Keratinocyte (primary cell): ENCODE data around the gene SND1. TPM values are rescaled to one million over a fixed set of nuclear protein-coding genes. Genes with fewer than 3 reads are reported as not detected.

Experiments
- DNase-seq: peaks from one replicate; pipeline ENCODE4 v3.0.0-alpha.2; 2011; ENCODE audit warnings: low read depth, missing footprints, low spot score
- FAIRE-seq: peaks from 2 replicates; lab custom pipeline; 2011; peaks lifted over from hg19 to GRCh38; lab: Jason Lieb, UNC
- H2AFZ ChIP-seq: 2 replicates; pipeline ENCODE4 v1.6.0; 2012; ENCODE audit warnings: low read length, control low read depth, inconsistent platforms; ENCODE audit not compliant: control insufficient read depth
- H3K27ac ChIP-seq: 2 replicates; pipeline ENCODE4 v1.5.1; 2011; ENCODE audit warnings: low read length; ENCODE audit not compliant: control insufficient read depth, insufficient read depth
- H3K27me3 ChIP-seq: 3 replicates; pipeline ENCODE4 v1.6.0; 2011; ENCODE audit warnings: low read length; ENCODE audit not compliant: control insufficient read depth, insufficient read depth; ENCODE audit errors: extremely low read depth
- H3K36me3 ChIP-seq, 2 experiments: 2 replicates in 1 of 2; 3 replicates in 1 of 2; pipeline ENCODE4 v1.5.1; 2011; ENCODE audit warnings: low read length in 2 of 2, mild to moderate bottlenecking in 1 of 2; ENCODE audit not compliant: control insufficient read depth in 2 of 2, insufficient read depth in 2 of 2; ENCODE audit errors: extremely low read depth in 1 of 2
- H3K4me1 ChIP-seq: 3 replicates; pipeline ENCODE4 v1.5.1; 2011; ENCODE audit warnings: low read length; ENCODE audit not compliant: control insufficient read depth, insufficient read depth; ENCODE audit errors: extremely low read depth
- H3K4me2 ChIP-seq: 3 replicates; pipeline ENCODE4 v1.6.0; 2011; ENCODE audit warnings: low read depth, low read length; ENCODE audit not compliant: control insufficient read depth, insufficient read depth; ENCODE audit errors: extremely low read depth
- H3K4me3 ChIP-seq, 3 experiments: fragments of 200-600 bp in 1 of 3; sonication (generic) in 1 of 3; 2 replicates in 2 of 3; 3 replicates in 1 of 3; pipeline ENCODE4 v1.5.1; 2011 to 2016; ENCODE audit warnings: low read length in 3 of 3, mild to moderate bottlenecking in 3 of 3, control low read depth in 2 of 3, inconsistent platforms in 1 of 3, low read depth in 1 of 3, mixed read lengths in 1 of 3, mixed run types in 1 of 3, moderate library complexity in 1 of 3; ENCODE audit not compliant: control insufficient read depth in 2 of 3, insufficient read depth in 2 of 3; ENCODE audit errors: extremely low read depth in 1 of 3
- H3K79me2 ChIP-seq: 2 replicates; pipeline ENCODE4 v1.6.0; 2012; ENCODE audit warnings: low read length; ENCODE audit not compliant: control insufficient read depth, insufficient read depth
- H3K9ac ChIP-seq: 3 replicates; pipeline ENCODE4 v1.6.0; 2011; ENCODE audit warnings: low read length; ENCODE audit not compliant: control insufficient read depth, insufficient read depth; ENCODE audit errors: extremely low read depth
- H3K9me1 ChIP-seq: 3 replicates; pipeline ENCODE4 v1.6.0; 2011; ENCODE audit warnings: low read length; ENCODE audit not compliant: control insufficient read depth, insufficient read depth; ENCODE audit errors: extremely low read depth
- H3K9me3 ChIP-seq: 2 replicates; pipeline ENCODE4 v1.5.1; 2012; ENCODE audit warnings: low read depth, low read length; ENCODE audit not compliant: control insufficient read depth
- H4K20me1 ChIP-seq: 3 replicates; pipeline ENCODE4 v1.6.0; 2011; ENCODE audit warnings: low read length; ENCODE audit not compliant: control insufficient read depth, insufficient read depth; ENCODE audit errors: extremely low read depth
- EZH2 ChIP-seq: IDR thresholded peaks from one replicate; pipeline ENCODE4 v1.6.1; 2012; ENCODE audit warnings: inconsistent platforms, mild to moderate bottlenecking, low read length, moderate library complexity
- dilution Hi-C: fragments of 300-500 bp; cut with MboI; formaldehyde crosslinking; loops from one replicate; pipeline ENCODE4 v1.7.0; 2020; ENCODE audit warnings: low sequenced_read_pairs; ENCODE audit not compliant: extremely low pct_ligation_motif_present
- polyA plus RNA-seq, 5 experiments: library from polyadenylated mRNA; depleted of rRNA in 3 of 5; stranded (reverse) in 3 of 5; stranded (forward) in 1 of 5; unstranded in 1 of 5; fragments of >200 nt; gene quantifications; 1 replicate in 1 of 5; 2 replicates in 3 of 5; 3 replicates in 1 of 5; pipeline versions ENCODE4 v1.2.1 to v1.2.3, GENCODE V29; 2011 to 2012; ENCODE audit warnings: missing spikeins in 2 of 5, low read depth in 1 of 5, low replicate concordance in 1 of 5
- TF ChIP-seq, protein P1 (sequence below), 3 experiments: IDR thresholded peaks in 1 of 3; conservative IDR thresholded peaks in 1 of 3; optimal IDR thresholded peaks in 1 of 3; 2 replicates in 2 of 3; 3 replicates in 1 of 3; pipeline versions ENCODE3 to v1.5.1; 2011; ENCODE audit warnings: low read length in 3 of 3, mild to moderate bottlenecking in 3 of 3, moderate library complexity in 2 of 3, control low read depth in 1 of 3, inconsistent platforms in 1 of 3; ENCODE audit not compliant: insufficient read depth in 2 of 3; ENCODE audit errors: extremely low read depth in 1 of 3

The SND1 gene
- polyA plus RNA-seq, 1 donor (not counting 4 experiments of a cell fraction or from before 2014, with no cell fraction given): 140 TPM

- FAIRE-seq: no peak
Observed at GRCh38 chr7:127888411-127888810, 236.4 kb downstream of the SND1 start.

GRCh38 chr7:127888825-127889224, 236.8 kb downstream of the SND1 start:
- Histone ChIP-seq H3K9me1 (peaks cover 3% of the 10 kb centered on the region), H3K36me3 (peaks cover 10 to 17% of the 10 kb centered on the region in 2 experiments), H3K27ac (no peak overlapping the region), H3K4me2 (no peak overlapping the region), H2AFZ (no peak overlapping the region), H4K20me1 (peaks cover 15% of the 10 kb centered on the region), H3K79me2 (peaks cover 17% of the 10 kb centered on the region), H3K9me3 (no peaks in the 10 kb centered on the region), H3K4me3 (no peak overlapping the region), H3K9ac (no peak overlapping the region), H3K4me1 (peaks cover 26% of the 10 kb centered on the region), H3K27me3 (no peaks in the 10 kb centered on the region)
- TF ChIP-seq EZH2: no peak
- TF ChIP-seq, protein P1, sequence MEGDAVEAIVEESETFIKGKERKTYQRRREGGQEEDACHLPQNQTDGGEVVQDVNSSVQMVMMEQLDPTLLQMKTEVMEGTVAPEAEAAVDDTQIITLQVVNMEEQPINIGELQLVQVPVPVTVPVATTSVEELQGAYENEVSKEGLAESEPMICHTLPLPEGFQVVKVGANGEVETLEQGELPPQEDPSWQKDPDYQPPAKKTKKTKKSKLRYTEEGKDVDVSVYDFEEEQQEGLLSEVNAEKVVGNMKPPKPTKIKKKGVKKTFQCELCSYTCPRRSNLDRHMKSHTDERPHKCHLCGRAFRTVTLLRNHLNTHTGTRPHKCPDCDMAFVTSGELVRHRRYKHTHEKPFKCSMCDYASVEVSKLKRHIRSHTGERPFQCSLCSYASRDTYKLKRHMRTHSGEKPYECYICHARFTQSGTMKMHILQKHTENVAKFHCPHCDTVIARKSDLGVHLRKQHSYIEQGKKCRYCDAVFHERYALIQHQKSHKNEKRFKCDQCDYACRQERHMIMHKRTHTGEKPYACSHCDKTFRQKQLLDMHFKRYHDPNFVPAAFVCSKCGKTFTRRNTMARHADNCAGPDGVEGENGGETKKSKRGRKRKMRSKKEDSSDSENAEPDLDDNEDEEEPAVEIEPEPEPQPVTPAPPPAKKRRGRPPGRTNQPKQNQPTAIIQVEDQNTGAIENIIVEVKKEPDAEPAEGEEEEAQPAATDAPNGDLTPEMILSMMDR (optimal IDR thresholded peaks at IDR 0.05 in 1 of 3, IDR thresholded peaks at IDR 0.05 in 1 of 3, conservative IDR thresholded peaks at IDR 0.05 in 1 of 3; ENCODE audit: extremely low read depth in 1 of 3, insufficient read depth in 2 of 3, low read length in 3 of 3): no peak
- DNase-seq (no peak), FAIRE-seq (no peak)
- dilution Hi-C loops: no loop called here

More at GRCh38 chr7:127888411-127888810, 236.4 kb downstream of the SND1 start:
- peaks cover 15% of the 10 kb centered on the region for H4K20me1 ChIP-seq
- H3K36me3 ChIP-seq: peaks cover 10 to 17% of the 10 kb centered on the region in 2 experiments
- H3K9me3 ChIP-seq: no peaks in the 10 kb centered on the region
- DNase-seq: no peak
- H3K4me3 ChIP-seq: no peak overlapping the region
- no peak overlapping the region for H3K4me2 ChIP-seq
- peaks cover 3% of the 10 kb centered on the region for H3K9me1 ChIP-seq
- H3K27ac ChIP-seq: no peak overlapping the region
- H3K9ac ChIP-seq: no peak overlapping the region
- peaks cover 22% of the 10 kb centered on the region for H3K4me1 ChIP-seq
- TF ChIP-seq, protein P1 (optimal IDR thresholded peaks at IDR 0.05 in 1 of 3, IDR thresholded peaks at IDR 0.05 in 1 of 3, conservative IDR thresholded peaks at IDR 0.05 in 1 of 3; ENCODE audit: extremely low read depth in 1 of 3, insufficient read depth in 2 of 3, low read length in 3 of 3): no peak
- TF ChIP-seq EZH2: no peak
- peaks cover 17% of the 10 kb centered on the region for H3K79me2 ChIP-seq
- dilution Hi-C loops: no loop called here
- H2AFZ ChIP-seq: no peak overlapping the region
- H3K27me3 ChIP-seq: no peaks in the 10 kb centered on the region
